ENCODE measurements around the gene USP27X.

USP27X gene

DNA sequence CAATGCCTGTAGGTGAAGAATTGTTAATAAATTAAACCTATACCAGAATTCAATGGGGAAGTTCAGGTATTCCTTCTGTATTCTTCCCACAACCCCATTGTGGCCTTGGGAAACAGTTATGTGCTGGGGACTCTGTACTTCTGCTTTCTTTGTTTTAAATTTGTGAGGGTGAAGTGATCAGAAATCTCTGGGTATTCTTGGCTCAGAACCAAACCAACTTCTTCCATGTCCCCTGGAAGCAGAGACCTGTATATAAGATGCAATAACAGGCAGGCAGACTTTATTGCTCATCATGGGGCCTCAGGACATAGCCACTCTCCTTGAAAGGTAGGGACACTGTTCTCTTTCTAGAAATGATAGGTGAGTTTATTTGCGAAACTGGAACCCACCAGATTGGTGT, 19.8 kb upstream of the USP27X start:
- H3F3A ChIP-seq (ENCODE audit: low read depth) = no peaks in the 10 kb centered on the region
- no peaks in the 10 kb centered on the region for H4K20me1 ChIP-seq (ENCODE audit: insufficient read depth, low read length, poor library complexity, severe bottlenecking)
- no peaks in the 10 kb centered on the region for H3K9me2 ChIP-seq (replicated peaks; ENCODE audit: low read depth, low read length)
- H3K4me3 ChIP-seq (ENCODE audit: low read length, poor library complexity, severe bottlenecking) = no peak overlapping the region
- H3K79me2 ChIP-seq (ENCODE audit: insufficient read depth, low read length) = no peaks in the 10 kb centered on the region
- no peaks in the 10 kb centered on the region for H3K36me3 ChIP-seq (ENCODE audit: insufficient read depth, low read length)
- H2AFZ ChIP-seq (ENCODE audit: low read length) = no peak overlapping the region
- no peaks in the 10 kb centered on the region for H3K4me1 ChIP-seq (ENCODE audit: insufficient read depth, low read length, poor library complexity, severe bottlenecking)
- TF ChIP-seq, protein P1, sequence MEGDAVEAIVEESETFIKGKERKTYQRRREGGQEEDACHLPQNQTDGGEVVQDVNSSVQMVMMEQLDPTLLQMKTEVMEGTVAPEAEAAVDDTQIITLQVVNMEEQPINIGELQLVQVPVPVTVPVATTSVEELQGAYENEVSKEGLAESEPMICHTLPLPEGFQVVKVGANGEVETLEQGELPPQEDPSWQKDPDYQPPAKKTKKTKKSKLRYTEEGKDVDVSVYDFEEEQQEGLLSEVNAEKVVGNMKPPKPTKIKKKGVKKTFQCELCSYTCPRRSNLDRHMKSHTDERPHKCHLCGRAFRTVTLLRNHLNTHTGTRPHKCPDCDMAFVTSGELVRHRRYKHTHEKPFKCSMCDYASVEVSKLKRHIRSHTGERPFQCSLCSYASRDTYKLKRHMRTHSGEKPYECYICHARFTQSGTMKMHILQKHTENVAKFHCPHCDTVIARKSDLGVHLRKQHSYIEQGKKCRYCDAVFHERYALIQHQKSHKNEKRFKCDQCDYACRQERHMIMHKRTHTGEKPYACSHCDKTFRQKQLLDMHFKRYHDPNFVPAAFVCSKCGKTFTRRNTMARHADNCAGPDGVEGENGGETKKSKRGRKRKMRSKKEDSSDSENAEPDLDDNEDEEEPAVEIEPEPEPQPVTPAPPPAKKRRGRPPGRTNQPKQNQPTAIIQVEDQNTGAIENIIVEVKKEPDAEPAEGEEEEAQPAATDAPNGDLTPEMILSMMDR (conservative IDR thresholded peaks at IDR 0.05; ENCODE audit: low read length) = no peak
- no peak for TF ChIP-seq EZH2phosphoT487 (IDR thresholded peaks at IDR 0.05; ENCODE audit: borderline replicate concordance)
- no peak overlapping the region for H3K4me2 ChIP-seq (ENCODE audit: low read depth, low read length, poor library complexity, severe bottlenecking)
- H3K27me3 ChIP-seq (ENCODE audit: insufficient read depth, low read length, poor library complexity, severe bottlenecking) = no peaks in the 10 kb centered on the region
- no peak overlapping the region for H3K9ac ChIP-seq (ENCODE audit: low read depth, low read length, poor library complexity, severe bottlenecking)
- H3K9me3 ChIP-seq (ENCODE audit: insufficient read depth, low read depth, low read length) = no peaks in the 10 kb centered on the region

DNA sequence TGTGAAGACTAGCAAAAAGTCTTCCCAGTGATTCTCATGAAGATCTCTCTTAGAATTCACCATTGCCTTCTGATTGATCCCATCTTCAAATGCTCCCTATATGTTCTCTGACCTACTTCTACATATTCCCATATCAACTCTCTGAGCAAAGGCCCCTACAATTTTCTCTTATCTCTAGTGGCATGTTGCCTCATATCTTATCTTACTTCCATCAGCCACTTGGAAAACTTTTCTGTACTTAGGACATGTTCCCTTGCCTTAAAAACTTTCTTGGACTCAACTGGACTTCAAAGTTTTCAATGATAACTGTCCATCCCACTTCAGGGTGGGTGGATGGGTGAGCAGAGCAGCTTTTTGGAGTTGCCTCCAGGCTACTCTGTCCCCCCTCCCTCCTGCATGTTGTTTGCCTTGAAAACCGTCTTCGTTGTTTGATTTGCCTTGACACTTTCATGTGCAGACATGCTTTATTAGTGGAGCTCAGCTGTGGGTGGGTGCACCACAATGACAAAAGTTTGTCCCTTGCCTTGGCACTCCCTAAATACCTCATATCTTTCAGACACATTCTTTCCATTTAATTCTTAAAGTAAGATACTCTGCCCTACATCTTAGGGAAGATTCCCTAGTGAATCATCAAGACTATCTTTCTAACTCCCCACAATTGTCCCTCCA, 18.3 kb upstream of the USP27X start:
- Histone ChIP-seq H3K27me3 (ENCODE audit: insufficient read depth, low read length, poor library complexity, severe bottlenecking) (no peaks in the 10 kb centered on the region), H3F3A (ENCODE audit: low read depth) (no peaks in the 10 kb centered on the region), H3K4me1 (ENCODE audit: insufficient read depth, low read length, poor library complexity, severe bottlenecking) (no peaks in the 10 kb centered on the region), H3K9ac (ENCODE audit: low read depth, low read length, poor library complexity, severe bottlenecking) (no peak overlapping the region), H3K79me2 (ENCODE audit: insufficient read depth, low read length) (no peaks in the 10 kb centered on the region), H3K9me3 (ENCODE audit: insufficient read depth, low read depth, low read length) (no peaks in the 10 kb centered on the region), H3K9me2 (replicated peaks; ENCODE audit: low read depth, low read length) (no peaks in the 10 kb centered on the region), H3K36me3 (ENCODE audit: insufficient read depth, low read length) (no peaks in the 10 kb centered on the region), H3K4me3 (ENCODE audit: low read length, poor library complexity, severe bottlenecking) (no peak overlapping the region), H4K20me1 (ENCODE audit: insufficient read depth, low read length, poor library complexity, severe bottlenecking) (no peaks in the 10 kb centered on the region), H2AFZ (ENCODE audit: low read length) (no peak overlapping the region), H3K4me2 (ENCODE audit: low read depth, low read length, poor library complexity, severe bottlenecking) (no peak overlapping the region)
- TF ChIP-seq EZH2phosphoT487 (IDR thresholded peaks at IDR 0.05; ENCODE audit: borderline replicate concordance) = no peak
- TF ChIP-seq, protein P1 (conservative IDR thresholded peaks at IDR 0.05; ENCODE audit: low read length) = no peak

DNA sequence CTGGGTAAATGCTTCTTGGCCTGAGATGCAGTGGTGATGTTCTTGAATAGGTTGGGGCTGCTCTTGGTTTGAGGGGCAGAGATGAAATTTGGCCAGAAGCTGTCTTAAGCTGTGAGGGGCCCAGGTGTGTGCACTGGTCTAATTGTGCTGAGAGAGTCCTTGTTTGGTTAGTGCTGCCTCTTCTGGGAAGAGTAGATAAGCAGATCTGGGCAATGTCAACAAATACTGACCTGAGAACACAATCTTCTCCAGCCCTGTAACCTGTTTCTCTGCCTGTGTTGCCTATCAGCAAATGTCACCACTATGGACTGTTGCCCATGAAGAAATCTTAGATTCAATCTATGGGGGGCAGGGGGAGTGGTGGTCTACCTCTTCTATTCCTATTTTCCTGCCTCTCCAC, 17.2 kb upstream of the USP27X start:
- Histone ChIP-seq H2AFZ (ENCODE audit: low read length) (no peak overlapping the region), H3K9me3 (ENCODE audit: insufficient read depth, low read depth, low read length) (no peaks in the 10 kb centered on the region), H3K4me2 (ENCODE audit: low read depth, low read length, poor library complexity, severe bottlenecking) (no peak overlapping the region), H3K4me1 (ENCODE audit: insufficient read depth, low read length, poor library complexity, severe bottlenecking) (no peaks in the 10 kb centered on the region), H3K9ac (ENCODE audit: low read depth, low read length, poor library complexity, severe bottlenecking) (no peak overlapping the region), H3K79me2 (ENCODE audit: insufficient read depth, low read length) (no peaks in the 10 kb centered on the region), H4K20me1 (ENCODE audit: insufficient read depth, low read length, poor library complexity, severe bottlenecking) (no peaks in the 10 kb centered on the region), H3K9me2 (replicated peaks; ENCODE audit: low read depth, low read length) (no peaks in the 10 kb centered on the region), H3F3A (ENCODE audit: low read depth) (no peaks in the 10 kb centered on the region), H3K4me3 (ENCODE audit: low read length, poor library complexity, severe bottlenecking) (no peak overlapping the region), H3K27me3 (ENCODE audit: insufficient read depth, low read length, poor library complexity, severe bottlenecking) (no peaks in the 10 kb centered on the region), H3K36me3 (ENCODE audit: insufficient read depth, low read length) (no peaks in the 10 kb centered on the region)
- TF ChIP-seq, protein P1 (conservative IDR thresholded peaks at IDR 0.05; ENCODE audit: low read length) = no peak
- no peak for TF ChIP-seq EZH2phosphoT487 (IDR thresholded peaks at IDR 0.05; ENCODE audit: borderline replicate concordance)
